H1 (cell line): ENCODE measurements around the gene CCR3.

ENCODE experiments used
- CREB1 ChIP-seq: IDR thresholded peaks from 2 replicates; pipeline ENCODE4 v1.6.1; 2012; ENCODE audit warnings: inconsistent platforms
- EP300 ChIP-seq, 2 experiments: IDR thresholded peaks; 1 replicate in 1 of 2; 2 replicates in 1 of 2; pipeline ENCODE4 v1.6.1; 2011 to 2012; ENCODE audit warnings: low read depth in 2 of 2, low read length in 2 of 2, mild to moderate bottlenecking in 2 of 2, borderline replicate concordance in 1 of 2, inconsistent platforms in 1 of 2, moderate library complexity in 1 of 2
- EZH2 ChIP-seq: fragments of 200-600 bp; sonication (generic); IDR thresholded peaks from 2 replicates; pipeline ENCODE4 v1.7.1; 2012; ENCODE audit warnings: low read depth, mild to moderate bottlenecking, moderate library complexity, low read length, inconsistent platforms; ENCODE audit not compliant: severe bottlenecking
- PHF8 ChIP-seq: fragments of 200-600 bp; sonication (generic); conservative IDR thresholded peaks from 2 replicates; pipeline ENCODE4 v1.7.1; 2012; ENCODE audit warnings: low read depth, mild to moderate bottlenecking, inconsistent platforms, low read length, moderate library complexity
- POLR2A ChIP-seq, 2 experiments: IDR thresholded peaks; 1 replicate in 1 of 2; 2 replicates in 1 of 2; pipeline ENCODE4 v1.6.1; 2011; ENCODE audit warnings: low read depth in 2 of 2, low read length in 2 of 2, mild to moderate bottlenecking in 2 of 2; ENCODE audit errors: control extremely low read depth in 1 of 2
- POLR2AphosphoS5 ChIP-seq: IDR thresholded peaks from 2 replicates; pipeline ENCODE4 v1.6.1; 2011; ENCODE audit warnings: low read depth, low read length
- SIRT6 ChIP-seq: IDR thresholded peaks from one replicate; pipeline ENCODE4 v1.7.1; 2012; ENCODE audit warnings: low read length, inconsistent platforms
- TAF1 ChIP-seq: IDR thresholded peaks from 2 replicates; pipeline ENCODE4 v1.6.1; 2011; ENCODE audit warnings: mild to moderate bottlenecking, low read depth, low read length
- TEAD4 ChIP-seq: IDR thresholded peaks from 2 replicates; pipeline ENCODE4 v1.6.1; 2012; ENCODE audit warnings: low read depth, low read length, inconsistent platforms, mixed read lengths
- ZNF274 ChIP-seq: IDR thresholded peaks from 2 replicates; pipeline ENCODE4 v1.7.0; 2012; ENCODE audit warnings: low read length, borderline replicate concordance; ENCODE audit errors: extremely low read depth
- TF ChIP-seq, protein P1 (sequence below), 3 experiments: IDR thresholded peaks; 1 replicate in 2 of 3; 2 replicates in 1 of 3; pipeline versions ENCODE4 v1.5.1 to v1.6.1; 2011; ENCODE audit warnings: low read length in 3 of 3, mild to moderate bottlenecking in 3 of 3, inconsistent platforms in 2 of 3, low read depth in 1 of 3, moderate library complexity in 1 of 3; ENCODE audit not compliant: insufficient read depth in 1 of 3; ENCODE audit errors: control extremely low read depth in 1 of 3
- TF ChIP-seq, protein P2 (sequence below): IDR thresholded peaks from 2 replicates; pipeline ENCODE4 v1.6.1; 2011; ENCODE audit warnings: low read depth, mild to moderate bottlenecking, low read length; ENCODE audit not compliant: insufficient read depth

DNA sequence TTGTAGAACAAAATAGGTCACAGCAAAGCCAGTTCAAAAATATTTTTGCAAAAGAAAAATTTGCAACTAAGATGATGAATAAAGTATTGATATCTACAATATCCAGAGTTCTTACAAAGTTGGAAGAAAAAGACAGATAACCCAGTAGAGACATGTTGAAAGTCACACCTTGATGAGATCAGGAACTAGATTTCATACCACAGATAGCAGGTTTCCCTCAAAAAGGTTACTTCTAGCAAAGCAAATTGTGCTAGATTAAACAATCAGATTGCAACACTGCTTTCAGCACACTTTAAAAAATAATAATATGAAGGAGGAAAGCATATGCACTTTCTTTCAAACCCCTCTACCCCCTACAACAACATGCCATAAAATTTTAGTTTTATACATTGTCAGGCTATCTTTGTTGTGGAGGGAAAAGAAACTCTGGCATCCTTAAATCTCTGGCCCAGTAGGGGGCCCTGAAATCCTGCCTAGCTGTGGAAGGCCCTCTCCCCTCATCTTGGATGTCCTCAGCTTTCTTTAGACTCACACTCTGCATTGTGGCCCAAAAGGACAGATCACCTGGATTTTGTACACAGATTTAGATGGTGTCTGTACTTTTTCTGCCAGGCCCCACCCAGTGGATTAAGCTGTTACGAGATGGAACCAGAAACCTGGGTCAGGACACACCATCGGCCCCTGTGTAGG, 50.9 kb downstream of the CCR3 start:
- TF ChIP-seq, protein P1, sequence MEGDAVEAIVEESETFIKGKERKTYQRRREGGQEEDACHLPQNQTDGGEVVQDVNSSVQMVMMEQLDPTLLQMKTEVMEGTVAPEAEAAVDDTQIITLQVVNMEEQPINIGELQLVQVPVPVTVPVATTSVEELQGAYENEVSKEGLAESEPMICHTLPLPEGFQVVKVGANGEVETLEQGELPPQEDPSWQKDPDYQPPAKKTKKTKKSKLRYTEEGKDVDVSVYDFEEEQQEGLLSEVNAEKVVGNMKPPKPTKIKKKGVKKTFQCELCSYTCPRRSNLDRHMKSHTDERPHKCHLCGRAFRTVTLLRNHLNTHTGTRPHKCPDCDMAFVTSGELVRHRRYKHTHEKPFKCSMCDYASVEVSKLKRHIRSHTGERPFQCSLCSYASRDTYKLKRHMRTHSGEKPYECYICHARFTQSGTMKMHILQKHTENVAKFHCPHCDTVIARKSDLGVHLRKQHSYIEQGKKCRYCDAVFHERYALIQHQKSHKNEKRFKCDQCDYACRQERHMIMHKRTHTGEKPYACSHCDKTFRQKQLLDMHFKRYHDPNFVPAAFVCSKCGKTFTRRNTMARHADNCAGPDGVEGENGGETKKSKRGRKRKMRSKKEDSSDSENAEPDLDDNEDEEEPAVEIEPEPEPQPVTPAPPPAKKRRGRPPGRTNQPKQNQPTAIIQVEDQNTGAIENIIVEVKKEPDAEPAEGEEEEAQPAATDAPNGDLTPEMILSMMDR (IDR thresholded peaks at IDR 0.05; ENCODE audit: control extremely low read depth in 1 of 3, insufficient read depth in 1 of 3, low read depth in 1 of 3, low read length in 3 of 3), result no peak
- TF ChIP-seq CREB1 (no peak), TEAD4 (no peak), POLR2A (IDR thresholded peaks at IDR 0.05; ENCODE audit: control extremely low read depth in 1 of 2, low read depth in 2 of 2, low read length in 2 of 2) (no peak), POLR2AphosphoS5 (no peak), ZNF274 (no peak), EP300 (IDR thresholded peaks at IDR 0.05; ENCODE audit: borderline replicate concordance in 1 of 2, low read depth in 2 of 2, low read length in 2 of 2) (no peak), PHF8 (no peak), TAF1 (no peak), EZH2 (no peak), SIRT6 (no peak)
- TF ChIP-seq, protein P2, sequence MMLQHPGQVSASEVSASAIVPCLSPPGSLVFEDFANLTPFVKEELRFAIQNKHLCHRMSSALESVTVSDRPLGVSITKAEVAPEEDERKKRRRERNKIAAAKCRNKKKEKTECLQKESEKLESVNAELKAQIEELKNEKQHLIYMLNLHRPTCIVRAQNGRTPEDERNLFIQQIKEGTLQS, result no peak
